ENCODE measurements around the gene KCNJ1.

KCNJ1 gene

DNA sequence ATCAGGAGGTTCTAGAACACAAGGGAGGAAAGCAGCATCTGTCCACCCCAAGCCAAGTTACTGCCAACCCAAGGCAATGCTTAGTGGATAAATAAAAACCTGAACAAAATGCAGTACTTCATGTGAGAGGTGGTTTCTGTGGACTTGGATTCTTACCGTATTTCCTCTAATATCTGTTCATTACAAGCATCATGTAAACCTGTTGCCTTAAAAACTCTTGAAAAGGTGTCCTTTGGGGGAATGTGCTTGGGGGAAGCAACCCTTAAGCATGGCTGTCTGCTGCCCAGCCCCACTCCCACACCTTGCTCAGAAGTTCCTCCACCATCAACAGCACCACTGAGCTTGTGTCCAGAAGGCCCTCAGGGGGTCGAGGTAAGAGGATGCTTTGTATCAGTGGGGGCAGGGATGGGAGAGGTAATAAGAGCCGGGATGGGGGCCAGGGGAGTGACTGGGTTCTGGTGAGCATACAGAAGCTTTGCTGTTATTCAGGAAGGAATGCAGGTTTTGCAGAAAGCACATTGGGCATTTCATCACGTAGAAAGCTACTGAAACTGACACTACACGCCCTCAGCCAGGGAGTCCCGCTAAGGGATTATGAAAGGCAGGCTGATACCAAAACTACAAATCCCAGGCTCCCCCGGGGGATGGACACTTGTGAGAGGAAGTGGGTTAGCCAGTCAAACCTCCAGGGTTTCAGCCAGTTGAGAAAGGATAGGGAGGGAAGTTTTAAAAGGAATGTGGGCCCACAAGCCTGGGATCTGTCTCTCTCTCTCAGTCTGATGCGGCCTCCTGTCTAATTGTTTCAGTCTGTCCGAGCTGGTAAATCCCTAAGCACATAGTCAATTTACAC is 52.0 kb downstream of the KCNJ1 start:
- TF ChIP-seq, protein P1, sequence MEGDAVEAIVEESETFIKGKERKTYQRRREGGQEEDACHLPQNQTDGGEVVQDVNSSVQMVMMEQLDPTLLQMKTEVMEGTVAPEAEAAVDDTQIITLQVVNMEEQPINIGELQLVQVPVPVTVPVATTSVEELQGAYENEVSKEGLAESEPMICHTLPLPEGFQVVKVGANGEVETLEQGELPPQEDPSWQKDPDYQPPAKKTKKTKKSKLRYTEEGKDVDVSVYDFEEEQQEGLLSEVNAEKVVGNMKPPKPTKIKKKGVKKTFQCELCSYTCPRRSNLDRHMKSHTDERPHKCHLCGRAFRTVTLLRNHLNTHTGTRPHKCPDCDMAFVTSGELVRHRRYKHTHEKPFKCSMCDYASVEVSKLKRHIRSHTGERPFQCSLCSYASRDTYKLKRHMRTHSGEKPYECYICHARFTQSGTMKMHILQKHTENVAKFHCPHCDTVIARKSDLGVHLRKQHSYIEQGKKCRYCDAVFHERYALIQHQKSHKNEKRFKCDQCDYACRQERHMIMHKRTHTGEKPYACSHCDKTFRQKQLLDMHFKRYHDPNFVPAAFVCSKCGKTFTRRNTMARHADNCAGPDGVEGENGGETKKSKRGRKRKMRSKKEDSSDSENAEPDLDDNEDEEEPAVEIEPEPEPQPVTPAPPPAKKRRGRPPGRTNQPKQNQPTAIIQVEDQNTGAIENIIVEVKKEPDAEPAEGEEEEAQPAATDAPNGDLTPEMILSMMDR (IDR thresholded peaks at IDR 0.05; ENCODE audit: insufficient read depth, low read depth, low read length, missing control alignments): no peak
- DNase-seq (ENCODE audit: low read depth): no peak
- no peak overlapping the region for H3K4me3 ChIP-seq (ENCODE audit: low read depth, low read length)

DNA sequence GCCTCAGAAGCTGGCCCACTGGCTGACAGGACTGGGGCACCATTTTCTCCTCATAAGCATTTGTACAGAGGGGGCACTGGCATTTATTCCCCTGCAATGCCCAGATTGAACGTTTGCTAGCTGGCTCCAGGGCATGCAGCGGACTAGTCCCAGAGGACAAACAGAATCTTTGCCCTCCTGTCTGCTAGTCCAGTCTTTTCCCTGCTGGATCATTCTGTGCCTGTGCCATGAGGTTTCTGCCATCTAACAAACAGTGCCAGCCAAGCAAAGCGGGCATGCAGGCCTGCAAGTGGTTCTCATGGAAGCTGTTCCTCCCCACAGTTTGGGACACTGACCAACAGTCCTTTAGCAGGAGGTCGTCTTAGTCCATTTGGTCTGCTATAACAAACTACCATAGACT is 53.4 kb downstream of the KCNJ1 start:
- TF ChIP-seq, protein P1 (IDR thresholded peaks at IDR 0.05; ENCODE audit: insufficient read depth, low read depth, low read length, missing control alignments): no peak
- no peak for DNase-seq (ENCODE audit: low read depth)
- no peak overlapping the region for H3K4me3 ChIP-seq (ENCODE audit: low read depth, low read length)

DNA sequence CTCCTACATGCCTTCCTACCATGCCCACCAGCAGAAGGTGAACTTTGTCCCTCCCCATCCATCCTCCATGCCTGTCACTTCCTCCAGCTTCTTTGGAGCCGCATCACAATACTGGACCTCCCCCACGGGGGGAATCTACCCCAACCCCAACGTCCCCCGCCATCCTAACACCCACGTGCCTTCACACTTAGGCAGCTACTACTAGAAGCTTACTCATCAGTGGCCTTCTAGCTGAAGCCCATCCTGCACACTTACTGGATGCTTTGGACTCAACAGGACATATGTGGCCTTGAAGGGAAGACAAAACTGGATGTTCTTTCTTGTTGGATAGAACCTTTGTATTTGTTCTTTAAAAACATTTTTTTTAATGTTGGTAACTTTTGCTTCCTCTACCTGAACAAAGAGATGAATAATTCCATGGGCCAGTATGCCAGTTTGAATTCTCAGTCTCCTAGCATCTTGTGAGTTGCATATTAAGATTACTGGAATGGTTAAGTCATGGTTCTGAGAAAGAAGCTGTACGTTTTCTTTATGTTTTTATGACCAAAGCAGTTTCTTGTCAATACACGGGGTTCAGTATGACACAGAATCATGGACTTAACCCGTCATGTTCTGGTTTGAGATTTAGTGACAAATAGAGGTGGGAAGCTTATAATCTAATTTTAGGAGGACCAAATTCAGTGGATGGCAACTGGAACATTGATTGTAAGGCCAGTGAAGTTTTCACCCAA is 56.1 kb downstream of the KCNJ1 start:
- no peak for DNase-seq (ENCODE audit: low read depth)
- no peak overlapping the region for H3K4me3 ChIP-seq (ENCODE audit: low read depth, low read length)
- TF ChIP-seq, protein P1 (IDR thresholded peaks at IDR 0.05; ENCODE audit: insufficient read depth, low read depth, low read length, missing control alignments): no peak

DNA sequence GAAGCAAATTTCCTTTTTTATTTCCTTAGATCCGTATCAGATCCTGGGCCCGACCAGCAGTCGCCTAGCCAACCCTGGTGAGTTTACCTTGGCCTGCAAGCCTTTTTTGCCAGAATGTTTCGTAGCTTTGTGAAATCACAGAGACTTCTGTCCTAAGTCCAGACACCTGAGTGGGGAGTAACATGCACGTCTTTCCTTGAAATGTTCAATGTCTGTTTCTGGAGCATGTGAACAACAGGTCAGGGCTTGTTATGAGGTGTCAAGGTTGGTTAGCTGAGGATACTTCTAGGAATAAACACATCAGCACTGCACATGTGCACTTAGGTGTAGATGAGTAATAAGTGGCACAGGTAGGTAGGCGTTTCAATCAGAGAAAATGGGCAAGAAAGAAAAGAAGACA is 58.0 kb downstream of the KCNJ1 start:
- TF ChIP-seq, protein P1 (IDR thresholded peaks at IDR 0.05; ENCODE audit: insufficient read depth, low read depth, low read length, missing control alignments): no peak
- DNase-seq (ENCODE audit: low read depth): no peak
- no peak overlapping the region for H3K4me3 ChIP-seq (ENCODE audit: low read depth, low read length)

DNA sequence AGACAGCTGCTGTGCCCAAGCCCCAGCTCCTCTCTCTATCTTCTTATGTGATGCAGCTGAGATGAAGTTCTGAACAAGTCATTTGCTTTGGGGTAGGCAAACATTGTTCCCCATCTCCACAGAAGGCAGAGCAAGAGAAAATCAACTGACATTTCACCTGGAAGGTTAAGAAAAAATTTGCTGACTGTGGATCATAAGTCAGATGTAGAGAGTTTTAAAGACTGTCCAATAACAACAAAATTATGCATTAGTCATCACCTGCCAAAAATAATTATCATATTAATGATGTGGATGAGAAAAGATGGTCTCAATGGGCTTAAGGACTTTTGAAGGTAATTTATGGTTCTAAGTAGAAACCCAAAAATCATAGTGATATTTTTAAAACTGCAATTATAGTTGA is 59.2 kb downstream of the KCNJ1 start:
- TF ChIP-seq, protein P1 (IDR thresholded peaks at IDR 0.05; ENCODE audit: insufficient read depth, low read depth, low read length, missing control alignments): no peak
- no peak overlapping the region for H3K4me3 ChIP-seq (ENCODE audit: low read depth, low read length)
- no peak for DNase-seq (ENCODE audit: low read depth)

DNA sequence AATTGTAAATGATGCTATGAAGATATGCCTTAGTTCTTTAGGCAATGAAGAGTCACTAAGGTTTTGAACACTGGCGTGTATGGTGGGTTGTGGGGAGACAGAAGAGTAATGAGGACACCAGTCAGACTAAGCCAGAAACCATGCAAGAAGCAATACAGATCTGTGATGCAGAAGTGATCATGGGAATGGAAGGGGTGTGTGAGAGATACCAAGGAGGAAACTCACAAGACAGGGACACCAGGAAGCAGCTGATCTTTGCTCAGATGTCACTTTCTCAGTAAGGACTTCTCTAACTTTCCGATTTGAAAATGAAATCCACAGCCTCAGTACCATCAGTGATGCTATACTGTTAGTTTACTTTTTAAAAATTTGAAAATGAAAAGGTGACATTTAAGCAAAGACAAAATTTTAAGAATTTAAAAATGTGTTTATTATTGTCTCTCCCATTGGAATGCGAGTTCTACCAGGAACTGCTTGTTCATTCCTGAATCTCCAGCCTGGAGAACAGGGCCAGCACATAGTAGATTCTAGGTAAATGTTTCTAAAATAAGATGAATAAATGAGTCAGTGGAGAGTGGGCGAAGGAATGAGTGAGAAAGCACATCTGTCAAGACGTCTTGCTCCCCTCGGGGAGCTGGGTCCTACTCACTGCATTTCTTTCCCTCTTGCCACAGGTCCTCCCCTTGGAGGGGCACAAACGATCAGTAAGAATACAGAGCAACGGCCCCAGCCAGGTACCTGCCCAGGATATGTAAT is 60.4 kb downstream of the KCNJ1 start:
- TF ChIP-seq, protein P1 (IDR thresholded peaks at IDR 0.05; ENCODE audit: insufficient read depth, low read depth, low read length, missing control alignments): no peak
- no peak for DNase-seq (ENCODE audit: low read depth)
- H3K4me3 ChIP-seq (ENCODE audit: low read depth, low read length): no peak overlapping the region
